ENCODE results near the gene MYLK4.

DNA sequence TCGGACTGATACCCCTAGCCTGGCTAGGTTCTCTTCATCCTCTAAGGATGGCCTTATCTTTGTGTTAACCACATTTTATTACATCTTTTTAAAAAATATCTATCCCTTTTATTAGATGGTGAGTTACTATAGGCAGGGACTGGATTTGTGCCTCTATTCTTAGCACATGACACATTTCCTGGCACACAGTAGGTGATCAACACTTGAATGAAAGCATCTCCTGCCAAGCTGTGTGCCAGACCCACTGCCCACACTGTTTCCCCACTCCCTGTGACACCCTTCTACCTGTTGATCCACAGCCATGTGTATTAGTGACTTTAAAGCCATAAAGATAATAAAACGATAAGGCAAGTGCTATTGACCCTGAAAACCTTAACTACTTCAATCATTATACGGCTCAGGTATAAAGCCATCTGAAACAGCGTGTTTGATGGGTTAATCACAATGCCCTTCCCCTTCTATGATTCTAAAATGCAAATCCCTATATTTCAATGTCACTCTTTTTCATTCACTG, 73.6 kb downstream of the MYLK4 start:
- TF ChIP-seq, protein P1, sequence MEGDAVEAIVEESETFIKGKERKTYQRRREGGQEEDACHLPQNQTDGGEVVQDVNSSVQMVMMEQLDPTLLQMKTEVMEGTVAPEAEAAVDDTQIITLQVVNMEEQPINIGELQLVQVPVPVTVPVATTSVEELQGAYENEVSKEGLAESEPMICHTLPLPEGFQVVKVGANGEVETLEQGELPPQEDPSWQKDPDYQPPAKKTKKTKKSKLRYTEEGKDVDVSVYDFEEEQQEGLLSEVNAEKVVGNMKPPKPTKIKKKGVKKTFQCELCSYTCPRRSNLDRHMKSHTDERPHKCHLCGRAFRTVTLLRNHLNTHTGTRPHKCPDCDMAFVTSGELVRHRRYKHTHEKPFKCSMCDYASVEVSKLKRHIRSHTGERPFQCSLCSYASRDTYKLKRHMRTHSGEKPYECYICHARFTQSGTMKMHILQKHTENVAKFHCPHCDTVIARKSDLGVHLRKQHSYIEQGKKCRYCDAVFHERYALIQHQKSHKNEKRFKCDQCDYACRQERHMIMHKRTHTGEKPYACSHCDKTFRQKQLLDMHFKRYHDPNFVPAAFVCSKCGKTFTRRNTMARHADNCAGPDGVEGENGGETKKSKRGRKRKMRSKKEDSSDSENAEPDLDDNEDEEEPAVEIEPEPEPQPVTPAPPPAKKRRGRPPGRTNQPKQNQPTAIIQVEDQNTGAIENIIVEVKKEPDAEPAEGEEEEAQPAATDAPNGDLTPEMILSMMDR (IDR thresholded peaks at IDR 0.05; ENCODE audit: low read depth, low read length, missing input control), result no peak
- TF ChIP-seq RXRA (IDR thresholded peaks at IDR 0.05) (no peak), JUND (IDR thresholded peaks at IDR 0.05) (no peak)
- TF ChIP-seq, protein P2, sequence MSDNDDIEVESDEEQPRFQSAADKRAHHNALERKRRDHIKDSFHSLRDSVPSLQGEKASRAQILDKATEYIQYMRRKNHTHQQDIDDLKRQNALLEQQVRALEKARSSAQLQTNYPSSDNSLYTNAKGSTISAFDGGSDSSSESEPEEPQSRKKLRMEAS (IDR thresholded peaks at IDR 0.05), result no peak
- TF ChIP-seq, protein P3, sequence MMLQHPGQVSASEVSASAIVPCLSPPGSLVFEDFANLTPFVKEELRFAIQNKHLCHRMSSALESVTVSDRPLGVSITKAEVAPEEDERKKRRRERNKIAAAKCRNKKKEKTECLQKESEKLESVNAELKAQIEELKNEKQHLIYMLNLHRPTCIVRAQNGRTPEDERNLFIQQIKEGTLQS (IDR thresholded peaks at IDR 0.05), result no peak
